NCI-H2196 treated with DMSO at 0.1 percent for 48 hours (cell line): ENCODE results near the gene CDC45.
"Not testable (repeated sequence)": the region's sequence is repeated elsewhere in the genome, so short reads cannot be mapped to it uniquely, and the experiment has no call there.

Experiments
- DNase-seq: peaks from one replicate; lab custom pipeline; 2025; ENCODE audit not compliant: unreplicated experiment; lab: John Stamatoyannopoulos, UW

CDC45 gene

GRCh38 chr22:19526702-19527111, 47.0 kb downstream of the CDC45 start:
- DNase-seq: no peak

- no peak for DNase-seq
Observed at GRCh38 chr22:19527321-19527721, 47.6 kb downstream of the CDC45 start.

- no peak for DNase-seq
Observed at GRCh38 chr22:19527861-19528417, 48.2 kb downstream of the CDC45 start.

GRCh38 chr22:19529811-19530210, 50.1 kb downstream of the CDC45 start:
- no peak for DNase-seq

- DNase-seq: no peak
Observed at GRCh38 chr22:19530751-19531150, 51.0 kb downstream of the CDC45 start.

- not testable (repeated sequence) for DNase-seq
Observed at GRCh38 chr22:19531327-19531726, 51.6 kb downstream of the CDC45 start.

GRCh38 chr22:19533049-19533626, 53.4 kb downstream of the CDC45 start:
- DNase-seq: no peak

- no peak for DNase-seq
Observed at GRCh38 chr22:19533857-19534256, 54.1 kb downstream of the CDC45 start.

GRCh38 chr22:19535001-19535400, 55.3 kb downstream of the CDC45 start:
- DNase-seq: no peak

- no peak for DNase-seq
Observed at GRCh38 chr22:19536564-19536963, 56.8 kb downstream of the CDC45 start.

- DNase-seq: no peak
Observed at GRCh38 chr22:19537941-19538488, 58.3 kb downstream of the CDC45 start.

- no peak for DNase-seq
Observed at GRCh38 chr22:19540394-19540793, 60.7 kb downstream of the CDC45 start.

GRCh38 chr22:19543970-19544708, 64.4 kb downstream of the CDC45 start:
- DNase-seq: no peak

- DNase-seq: no peak
Observed at GRCh38 chr22:19545935-19546207, 66.2 kb downstream of the CDC45 start.

- no peak for DNase-seq
Observed at GRCh38 chr22:19546680-19547079, 67.0 kb downstream of the CDC45 start.

- no peak for DNase-seq
Observed at GRCh38 chr22:19547620-19548019, 67.9 kb downstream of the CDC45 start.

- not testable (repeated sequence) for DNase-seq
Observed at GRCh38 chr22:19548427-19548826, 68.7 kb downstream of the CDC45 start.

- DNase-seq: no peak
Observed at GRCh38 chr22:19548964-19549363, 69.2 kb downstream of the CDC45 start.

- DNase-seq: no peak
Observed at GRCh38 chr22:19549428-19549827, 69.7 kb downstream of the CDC45 start.

- DNase-seq: no peak
Observed at GRCh38 chr22:19550382-19550781, 70.7 kb downstream of the CDC45 start.

GRCh38 chr22:19553201-19553600, 73.5 kb downstream of the CDC45 start:
- DNase-seq: no peak

- no peak for DNase-seq
Observed at GRCh38 chr22:19554834-19555404, 75.2 kb downstream of the CDC45 start.
